ENCODE results near the gene CYP4B1.

GRCh38 chr1:46820560-46821060 lies 21.8 kb downstream of the CYP4B1 start:
- TF ChIP-seq, protein P1, sequence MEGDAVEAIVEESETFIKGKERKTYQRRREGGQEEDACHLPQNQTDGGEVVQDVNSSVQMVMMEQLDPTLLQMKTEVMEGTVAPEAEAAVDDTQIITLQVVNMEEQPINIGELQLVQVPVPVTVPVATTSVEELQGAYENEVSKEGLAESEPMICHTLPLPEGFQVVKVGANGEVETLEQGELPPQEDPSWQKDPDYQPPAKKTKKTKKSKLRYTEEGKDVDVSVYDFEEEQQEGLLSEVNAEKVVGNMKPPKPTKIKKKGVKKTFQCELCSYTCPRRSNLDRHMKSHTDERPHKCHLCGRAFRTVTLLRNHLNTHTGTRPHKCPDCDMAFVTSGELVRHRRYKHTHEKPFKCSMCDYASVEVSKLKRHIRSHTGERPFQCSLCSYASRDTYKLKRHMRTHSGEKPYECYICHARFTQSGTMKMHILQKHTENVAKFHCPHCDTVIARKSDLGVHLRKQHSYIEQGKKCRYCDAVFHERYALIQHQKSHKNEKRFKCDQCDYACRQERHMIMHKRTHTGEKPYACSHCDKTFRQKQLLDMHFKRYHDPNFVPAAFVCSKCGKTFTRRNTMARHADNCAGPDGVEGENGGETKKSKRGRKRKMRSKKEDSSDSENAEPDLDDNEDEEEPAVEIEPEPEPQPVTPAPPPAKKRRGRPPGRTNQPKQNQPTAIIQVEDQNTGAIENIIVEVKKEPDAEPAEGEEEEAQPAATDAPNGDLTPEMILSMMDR (conservative IDR thresholded peaks at IDR 0.05 in 1 of 2, IDR thresholded peaks at IDR 0.05 in 1 of 2; ENCODE audit: low read depth in 1 of 2, low read length in 2 of 2), result no peak
- TF ChIP-seq EZH2 (IDR thresholded peaks at IDR 0.05; ENCODE audit: low read length, missing control alignments), result no peak
